NCI-H510A treated with DMSO at 0.1 percent for 48 hours (cell line): Measurements from ENCODE around the gene MPHOSPH9.

Experiments used
- DNase-seq: peaks from one replicate; lab custom pipeline; 2025; lab: John Stamatoyannopoulos, UW

The MPHOSPH9 gene

DNA sequence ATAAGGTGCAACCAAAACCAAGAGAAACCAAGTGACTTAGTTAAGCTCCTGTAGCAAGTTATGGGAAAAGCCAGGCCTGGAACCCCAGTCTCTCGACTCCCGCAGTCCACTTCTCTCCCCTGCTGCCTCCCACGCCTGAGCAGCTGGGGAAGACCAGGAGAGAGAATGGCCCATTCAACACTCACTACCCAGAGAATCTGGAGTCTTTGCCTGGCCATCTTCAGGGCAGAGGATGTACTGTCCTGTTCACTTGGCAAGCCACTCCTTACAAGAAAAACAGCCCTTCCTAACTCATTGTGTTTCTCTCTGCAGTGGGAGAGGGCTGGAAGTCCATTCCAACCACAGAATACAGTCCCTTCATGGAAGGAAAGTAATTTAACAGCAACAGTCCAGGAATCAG, 83.9 kb downstream of the MPHOSPH9 start:
- DNase-seq = no peak

DNA sequence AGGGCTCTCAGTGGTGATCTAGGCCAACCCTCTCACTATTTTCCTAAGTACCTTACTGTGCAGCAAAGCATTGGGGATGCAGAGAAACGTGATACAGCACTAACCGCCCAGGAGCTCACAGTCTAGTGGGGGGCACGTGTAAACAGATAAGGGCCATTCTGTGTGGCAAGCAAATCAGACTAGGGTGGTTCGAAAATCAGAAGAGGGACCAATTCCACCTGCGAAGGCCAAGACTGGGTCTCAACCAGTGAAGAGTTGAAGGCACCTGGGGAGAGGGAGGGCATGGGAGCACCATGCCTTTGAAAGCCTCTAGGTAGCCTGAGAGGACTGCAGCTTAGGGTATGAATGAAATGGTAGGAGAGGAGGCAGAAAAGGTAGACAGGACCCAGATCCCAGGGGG, 84.3 kb downstream of the MPHOSPH9 start:
- DNase-seq = peak; percentile 37

DNA sequence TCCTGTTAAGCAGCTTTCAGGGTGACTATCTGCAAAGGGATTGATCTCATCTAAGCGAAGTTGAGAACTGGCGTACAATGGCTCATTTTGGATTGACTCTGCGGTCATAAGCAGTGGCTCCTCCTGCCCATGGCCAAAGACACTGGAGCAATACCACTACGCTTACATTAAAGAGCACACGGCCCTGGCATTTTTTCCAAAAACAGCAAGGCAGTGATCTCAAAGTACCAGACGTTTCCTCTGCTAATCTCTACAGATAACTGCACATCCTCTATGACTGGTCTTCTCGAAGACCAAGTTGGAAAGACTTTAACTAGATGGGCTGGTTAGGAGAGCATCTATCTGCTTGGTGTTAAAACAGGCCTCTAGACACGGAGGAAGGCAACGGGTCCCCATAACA, 84.7 kb downstream of the MPHOSPH9 start:
- no peak for DNase-seq

DNA sequence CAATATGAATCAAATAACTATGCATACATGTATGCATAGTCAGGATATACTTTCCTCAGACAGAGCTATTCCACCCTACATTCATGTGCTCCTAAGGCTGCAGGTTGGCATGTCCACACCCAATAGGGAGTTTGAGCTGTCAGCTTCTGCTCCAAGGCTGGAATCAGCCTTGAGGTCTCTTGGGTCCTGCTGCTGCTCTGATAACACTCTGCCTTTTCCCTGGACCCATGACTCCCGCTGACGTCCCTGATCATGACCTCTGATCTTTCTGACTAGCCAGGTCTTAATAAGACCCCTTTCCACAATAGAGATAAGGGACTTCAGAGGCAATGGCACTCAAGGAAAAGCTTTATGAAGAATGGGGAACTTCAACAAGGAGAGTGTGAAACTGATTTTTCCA, 87.7 kb downstream of the MPHOSPH9 start:
- DNase-seq = no peak

DNA sequence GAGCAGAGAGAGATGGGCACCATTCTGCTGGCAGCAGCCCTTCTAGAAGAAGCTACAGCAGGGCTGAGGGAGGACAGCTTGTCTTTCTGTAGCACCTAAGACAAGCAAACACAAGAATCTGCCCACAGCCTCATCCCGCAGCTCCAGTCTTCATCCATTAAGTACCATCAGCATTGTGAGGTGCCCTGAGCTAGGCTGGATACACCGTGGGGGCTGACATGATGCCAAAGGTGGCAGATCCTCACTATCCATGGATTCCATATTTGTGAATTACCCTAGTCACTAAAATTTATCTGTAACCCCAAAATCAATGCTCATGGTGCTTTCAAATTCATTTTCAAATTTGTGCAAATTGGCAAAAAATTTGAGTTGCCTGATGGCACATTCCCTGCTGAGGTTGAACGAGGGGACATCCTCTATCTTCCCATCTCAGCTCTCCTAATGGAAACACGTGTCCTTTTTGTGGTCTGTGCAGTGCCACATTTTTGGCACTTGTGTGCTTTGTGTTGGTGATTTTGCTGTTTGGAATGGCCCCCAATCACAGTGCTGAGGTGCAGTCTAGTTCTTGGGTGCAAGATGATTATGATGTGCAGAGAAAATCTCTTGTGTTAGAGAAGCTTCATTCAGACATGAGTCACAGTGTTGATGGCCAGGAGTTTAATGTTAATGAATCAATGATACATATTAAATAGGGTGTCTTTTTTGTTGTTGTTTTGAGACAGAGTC, 89.0 kb downstream of the MPHOSPH9 start:
- no peak for DNase-seq

DNA sequence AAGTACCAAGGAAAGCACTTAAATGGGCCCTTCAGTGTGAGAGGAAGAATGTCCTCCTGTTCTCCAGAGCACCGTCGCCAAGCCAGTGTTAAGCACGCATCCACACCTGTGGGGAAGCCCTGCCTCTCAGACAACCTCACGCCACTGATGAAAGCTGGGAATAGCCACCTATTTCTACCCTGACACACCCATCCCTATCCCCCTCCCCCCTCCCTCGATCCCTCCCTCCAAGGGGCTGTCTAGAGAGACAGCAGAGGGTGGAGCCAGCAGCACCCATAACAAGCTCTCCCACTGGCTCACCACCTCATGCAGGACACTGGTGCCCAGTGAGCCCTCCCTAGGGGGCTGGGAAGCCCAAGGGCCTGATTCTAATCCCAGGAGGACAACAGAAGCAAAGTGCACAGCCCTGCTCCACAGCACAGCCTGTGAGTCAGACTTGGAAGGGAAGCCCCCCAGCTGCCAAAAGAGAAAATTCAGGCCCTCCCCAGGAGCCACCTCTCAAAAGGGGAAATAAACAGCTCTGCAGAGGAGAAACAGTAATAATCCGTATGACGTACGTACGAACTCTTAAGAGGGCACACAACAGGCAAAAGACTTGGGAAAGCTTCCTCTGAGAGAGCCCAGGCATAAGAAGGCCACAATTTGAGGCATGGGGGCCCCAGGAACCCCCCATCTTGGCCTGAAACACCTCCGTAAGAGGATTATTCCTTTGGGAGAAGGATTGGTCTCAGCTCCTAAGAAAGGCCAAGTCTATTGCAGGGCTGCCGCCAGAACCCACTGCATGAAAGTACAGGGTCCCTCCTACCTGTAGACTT, 89.8 kb downstream of the MPHOSPH9 start:
- peak; percentile 90 for DNase-seq

DNA sequence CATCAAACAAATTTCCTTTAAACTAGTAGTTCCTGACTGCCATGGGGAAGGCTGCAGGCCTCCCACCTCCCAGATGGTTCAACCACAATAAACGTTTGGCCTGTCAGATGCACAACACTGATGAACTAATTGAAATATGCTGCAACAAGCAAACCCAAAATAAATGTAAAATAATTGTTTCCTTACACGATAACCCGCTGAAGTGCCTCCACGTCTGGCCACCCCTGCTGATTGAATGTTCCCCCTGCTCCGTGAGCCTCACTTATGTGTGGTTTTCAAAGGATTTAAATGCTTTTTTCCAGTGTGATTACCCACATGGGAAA, 90.5 kb downstream of the MPHOSPH9 start:
- no peak for DNase-seq

DNA sequence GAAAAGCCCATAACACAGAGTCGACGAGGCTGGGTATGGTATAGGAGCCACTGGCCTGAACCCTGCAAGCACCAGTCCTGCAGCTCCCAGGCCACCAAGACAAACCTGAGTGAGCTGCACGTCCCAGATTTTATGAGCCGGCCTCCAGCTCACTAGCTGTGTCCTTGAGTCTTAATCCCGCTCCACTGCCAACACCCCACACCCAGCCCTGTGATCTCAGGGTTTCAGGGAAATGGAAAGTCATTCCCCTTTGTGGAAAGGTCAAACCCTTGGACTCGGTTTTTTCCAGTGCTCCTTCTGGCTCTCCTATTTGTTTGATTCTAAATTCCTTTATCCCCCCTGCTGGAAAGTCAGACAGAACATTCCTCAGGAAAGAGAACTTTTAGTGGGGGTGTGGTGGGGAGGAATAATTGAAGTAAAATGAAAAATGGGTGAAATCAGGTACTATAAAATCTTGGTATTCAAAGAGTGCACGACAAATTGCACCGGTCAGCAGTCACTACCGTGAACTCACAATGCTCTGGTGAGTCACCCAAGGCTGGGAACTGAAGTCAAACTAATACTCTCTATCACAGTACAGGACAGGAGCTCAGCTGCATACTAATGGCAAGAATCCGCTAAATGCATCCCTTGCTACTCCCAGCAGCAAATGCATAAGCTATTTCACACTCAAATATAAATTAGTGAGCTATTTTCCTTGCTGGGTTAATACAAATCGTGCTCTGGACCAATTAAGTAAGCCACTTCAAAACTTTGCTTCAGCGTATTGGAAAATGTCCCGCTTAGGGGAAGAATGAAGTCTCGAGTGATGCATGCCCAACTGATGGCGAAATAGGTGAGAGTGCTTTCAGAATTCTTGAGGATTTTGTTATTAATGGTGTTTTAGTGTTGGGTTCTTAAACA, 91.1 kb downstream of the MPHOSPH9 start:
- no peak for DNase-seq

DNA sequence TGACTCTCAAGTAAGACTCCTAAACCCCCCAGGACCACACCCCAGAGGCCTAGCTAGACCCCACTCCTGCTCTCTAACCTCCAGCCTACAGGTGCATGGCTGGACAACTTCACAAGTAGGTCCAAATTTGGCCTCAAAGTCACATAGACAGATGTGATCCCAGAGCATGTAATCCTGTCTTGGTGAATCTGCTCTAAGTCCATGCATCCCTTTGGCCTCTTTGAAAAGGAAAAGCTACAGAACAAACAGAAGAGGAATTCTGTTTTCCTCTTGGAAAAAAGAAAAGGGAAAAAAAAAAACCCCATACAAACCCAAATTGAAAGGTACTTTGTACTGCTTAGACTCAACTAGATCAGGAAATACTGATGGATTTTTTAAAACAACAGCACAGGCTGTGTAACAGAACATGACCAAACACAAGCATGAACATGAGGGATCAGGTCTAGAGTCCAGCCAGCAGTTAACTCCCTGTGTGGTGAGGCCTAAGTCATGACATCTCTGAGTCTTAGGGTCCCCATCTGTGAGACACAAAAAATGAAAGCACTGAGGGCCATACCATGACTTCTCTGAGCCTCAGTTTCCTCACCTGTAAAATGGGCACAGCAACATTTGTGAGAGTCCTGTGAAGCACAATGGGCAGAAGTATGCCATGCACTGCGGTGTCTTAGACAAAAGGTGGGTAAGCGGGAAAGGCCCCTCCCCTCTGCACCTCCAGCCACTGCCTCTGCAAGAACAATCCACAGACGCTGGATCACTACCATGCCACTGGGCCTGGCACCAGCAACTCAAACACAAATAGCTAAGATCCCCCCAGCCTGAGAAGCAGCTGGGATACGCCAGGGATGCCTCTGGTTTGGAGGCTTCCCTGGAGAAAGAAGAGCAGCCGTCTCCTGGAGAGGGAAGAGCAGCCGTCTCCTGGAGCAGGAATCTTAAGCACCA, 92.0 kb downstream of the MPHOSPH9 start:
- no peak for DNase-seq

DNA sequence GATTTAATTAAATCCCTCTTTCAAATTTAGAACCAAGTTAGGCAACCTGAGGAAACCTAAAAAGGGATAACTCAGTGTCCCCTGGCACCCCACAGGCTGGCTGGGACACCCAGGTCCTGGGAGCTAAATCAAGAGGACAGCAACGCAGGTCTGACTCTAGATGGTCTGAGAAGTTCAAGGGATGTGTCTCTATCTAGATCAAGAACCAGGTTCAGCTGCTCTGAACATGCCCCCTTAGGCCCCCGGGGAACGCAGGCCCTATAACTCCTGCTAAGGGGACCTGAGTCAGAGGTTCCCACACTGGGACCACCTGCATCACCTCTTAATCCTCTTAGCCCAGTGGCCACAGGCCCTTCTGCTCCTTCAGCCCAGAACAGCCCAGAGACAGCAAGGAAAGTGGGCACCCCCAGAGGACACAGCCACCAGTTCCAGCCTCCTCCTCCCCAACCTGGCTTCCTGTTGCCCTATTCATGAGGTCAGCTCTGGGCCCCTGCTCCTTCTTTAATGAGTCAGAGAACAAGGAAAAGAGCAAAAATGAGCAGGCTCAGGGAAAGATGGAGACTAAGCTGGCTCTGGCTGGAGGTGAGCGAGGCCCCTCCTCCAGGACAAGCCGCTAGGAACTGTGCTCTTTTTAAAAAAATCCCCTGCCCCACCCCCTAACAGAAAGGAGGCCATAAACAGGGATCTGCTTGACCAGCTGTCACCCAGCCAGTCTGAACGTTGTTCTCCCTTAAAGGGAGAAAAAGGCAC, 92.8 kb downstream of the MPHOSPH9 start:
- peak; percentile 43 for DNase-seq

DNA sequence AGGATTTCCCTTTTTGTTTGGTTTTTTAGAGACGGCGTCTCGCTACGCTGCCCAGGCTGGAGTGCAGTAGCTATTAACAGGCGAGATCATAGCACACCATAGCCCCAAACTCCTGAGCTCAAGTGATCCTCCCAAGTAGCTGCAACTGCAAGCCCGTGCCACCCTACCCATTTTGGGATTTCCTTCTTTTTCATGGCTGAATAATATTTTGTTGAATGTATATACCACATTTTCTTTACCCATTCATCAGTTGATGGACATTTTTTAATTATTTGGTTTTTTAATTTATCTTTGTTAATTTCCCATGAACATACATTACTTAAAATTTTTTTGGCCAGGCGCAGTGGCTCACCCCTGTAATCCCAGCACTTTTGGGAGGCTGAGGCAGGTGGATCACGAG, 97.3 kb downstream of the MPHOSPH9 start:
- no peak for DNase-seq

DNA sequence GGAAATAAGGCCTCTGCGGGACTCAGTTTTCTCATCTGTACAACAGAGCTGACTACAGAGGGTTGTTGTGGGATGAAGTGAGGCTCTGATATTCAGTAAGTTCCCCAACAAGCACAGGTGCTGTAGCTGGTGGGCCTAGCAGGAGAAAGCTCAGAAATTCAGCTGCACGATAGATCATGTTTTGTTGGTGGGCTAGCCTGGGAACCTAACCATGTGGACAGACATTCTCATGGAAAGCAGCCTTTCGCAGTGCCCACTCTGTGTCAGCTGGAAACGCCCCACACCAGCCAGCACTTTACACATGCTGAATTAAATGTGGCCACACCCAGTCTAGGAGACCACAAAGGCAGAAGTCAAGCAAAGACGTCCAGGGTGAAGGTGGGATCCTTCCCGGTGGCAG, 98.1 kb downstream of the MPHOSPH9 start:
- DNase-seq = no peak

DNA sequence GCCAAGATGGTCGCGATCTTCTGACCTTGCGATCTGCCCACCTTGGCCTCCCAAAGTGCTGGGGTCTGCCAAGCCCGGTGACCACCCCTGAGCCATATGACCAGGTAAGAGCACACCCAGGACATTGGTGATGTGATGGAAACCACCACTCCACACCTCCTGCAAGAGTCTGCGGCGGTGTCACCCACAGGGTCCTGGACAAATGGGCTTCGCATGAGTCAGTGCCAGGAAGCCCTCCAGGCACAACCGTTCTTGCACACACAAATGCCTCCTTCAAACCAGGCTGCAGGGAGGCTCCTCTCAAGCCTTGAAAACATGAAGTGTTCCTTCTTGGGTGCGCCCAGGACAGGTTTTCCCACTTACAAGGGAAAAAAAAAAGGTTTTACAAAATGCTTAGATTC, 98.7 kb downstream of the MPHOSPH9 start:
- no peak for DNase-seq

DNA sequence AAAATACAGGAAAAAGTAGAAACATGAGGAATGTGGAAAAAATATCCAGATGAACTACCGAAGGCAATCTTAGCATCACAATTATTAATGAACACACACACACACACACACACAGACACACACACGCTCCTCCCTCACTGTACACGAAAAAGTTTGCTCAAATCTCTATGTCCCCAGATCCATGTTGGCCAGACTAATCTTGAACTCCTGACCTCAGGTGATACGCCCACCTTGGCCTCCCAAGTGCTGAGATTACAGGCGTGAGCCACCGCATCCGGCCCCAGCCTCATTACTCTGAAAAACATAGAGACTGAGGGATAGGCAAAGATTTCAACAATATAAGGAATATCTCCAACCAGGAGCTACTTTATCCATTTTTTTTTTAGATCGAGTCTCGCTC, 99.2 kb downstream of the MPHOSPH9 start:
- no peak for DNase-seq

DNA sequence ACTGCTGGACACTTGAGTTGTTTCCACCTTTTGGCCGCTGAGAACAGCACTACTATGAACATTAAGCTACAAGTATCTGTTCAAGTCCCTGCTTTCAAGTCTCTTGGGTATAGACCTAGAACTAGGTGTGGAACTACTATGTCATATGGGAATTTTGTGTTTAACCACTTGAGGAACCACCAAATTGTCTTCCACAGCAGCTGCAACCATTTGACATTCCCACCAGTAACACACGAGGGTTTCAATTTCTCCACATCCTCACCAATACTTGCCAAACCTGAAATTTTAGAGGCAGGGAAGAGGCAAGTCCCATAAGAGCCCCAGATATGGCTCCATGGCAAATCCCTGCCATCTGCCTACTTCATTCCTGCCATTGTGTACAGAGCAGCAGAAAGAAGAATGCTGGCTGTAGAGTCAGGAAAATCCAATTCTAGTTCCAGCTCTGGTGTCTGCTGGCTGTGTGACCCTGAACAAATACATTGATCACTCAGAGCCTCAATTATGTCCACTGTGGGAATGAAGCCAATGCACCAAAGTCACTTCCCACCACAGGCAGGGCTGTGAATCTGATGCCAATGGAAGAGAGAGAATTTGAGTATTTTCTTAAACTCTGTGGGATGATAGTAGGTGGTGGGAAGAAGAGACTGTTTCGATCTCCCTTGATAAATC, 99.9 kb downstream of the MPHOSPH9 start:
- DNase-seq = peak; percentile 86

DNA sequence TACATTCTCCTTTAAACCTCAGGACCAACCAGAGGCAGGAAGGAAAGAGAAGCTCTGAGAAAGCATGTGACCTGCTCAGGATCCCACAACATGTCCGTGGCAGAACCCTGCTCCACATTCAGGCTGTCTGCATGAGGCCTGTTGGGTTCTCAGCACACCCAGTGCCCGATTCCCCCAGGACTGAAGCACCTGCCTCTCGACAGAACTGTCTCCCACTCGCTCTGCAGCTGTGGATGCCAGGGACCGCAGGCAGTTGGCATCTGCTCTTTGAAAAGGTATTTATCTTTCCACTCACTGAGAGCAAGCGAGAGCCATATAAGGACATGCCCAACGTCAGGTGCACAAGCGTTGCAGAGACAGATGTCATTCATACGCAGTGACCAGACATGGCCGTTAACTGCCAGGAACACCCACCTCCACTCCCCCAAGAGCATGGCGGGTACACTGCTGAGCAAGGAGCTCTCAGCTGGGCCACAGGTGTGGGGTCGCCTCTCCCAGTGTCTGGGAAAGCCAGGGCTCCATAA, 101.0 kb downstream of the MPHOSPH9 start:
- DNase-seq = peak; percentile 99

DNA sequence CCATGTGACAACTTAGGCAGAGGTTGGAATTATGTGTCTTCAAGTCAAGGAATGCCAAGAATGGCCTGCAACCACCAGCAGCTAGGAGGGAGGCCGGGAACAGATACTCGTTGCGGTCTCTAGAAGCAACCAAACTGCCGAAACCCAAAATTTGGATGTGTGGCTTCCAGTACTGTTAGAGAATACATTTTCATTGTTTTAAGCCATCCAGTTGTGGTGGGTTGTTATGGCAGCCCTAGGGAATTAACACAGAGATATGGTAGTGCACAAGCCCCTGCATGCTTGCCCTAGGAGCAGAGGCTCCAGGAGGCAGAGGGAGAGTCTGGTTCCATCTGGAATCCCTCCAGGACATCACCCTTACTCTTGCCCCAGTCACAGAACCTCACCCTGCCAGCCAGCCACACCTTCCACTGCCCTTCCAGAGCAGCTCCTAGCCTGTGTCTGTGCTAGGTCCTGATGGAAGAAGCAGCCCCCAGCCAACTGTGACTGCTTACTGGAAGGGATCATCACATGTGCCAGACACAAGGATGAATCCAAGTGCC, 101.6 kb downstream of the MPHOSPH9 start:
- no peak for DNase-seq

DNA sequence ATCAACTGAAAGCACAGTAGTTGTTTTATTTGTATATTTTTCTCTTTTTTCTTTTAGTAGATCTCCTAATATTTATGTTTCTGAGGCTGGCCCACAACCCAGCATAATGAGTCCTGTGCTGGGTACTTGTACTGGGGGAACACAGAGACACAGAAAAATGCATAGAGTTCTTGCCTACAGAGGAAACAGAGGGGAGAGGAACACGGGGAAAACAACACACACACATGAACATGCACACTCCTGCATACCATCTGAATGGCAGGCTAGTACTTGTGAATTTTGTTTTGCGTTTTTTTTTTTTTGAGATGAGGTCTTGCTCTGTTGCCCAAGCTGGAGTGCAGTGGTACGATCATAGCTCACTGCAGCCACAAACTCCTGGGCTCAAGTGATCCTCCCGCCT, 103.3 kb downstream of the MPHOSPH9 start:
- no peak for DNase-seq

DNA sequence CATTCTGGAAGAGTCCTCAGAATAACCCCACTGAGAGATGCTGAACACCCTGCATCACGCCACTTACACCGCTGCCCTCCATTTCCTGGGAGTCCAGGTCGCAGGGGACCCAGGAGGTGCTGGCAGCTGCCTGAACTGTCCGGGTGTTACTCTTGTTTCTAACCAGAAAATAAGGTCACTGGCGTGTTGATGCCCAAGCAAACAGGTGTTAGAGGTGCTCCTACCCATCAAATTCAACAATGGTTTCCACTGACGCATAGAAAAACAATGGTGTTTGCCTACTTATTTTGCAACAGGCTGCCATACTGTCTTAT, 105.8 kb downstream of the MPHOSPH9 start:
- peak; percentile 69 for DNase-seq
